H9 (cell line): Measurements from ENCODE around the gene FOSL2. TPM values are rescaled to one million over a fixed set of nuclear protein-coding genes. Genes with fewer than 3 reads are reported as not detected.

Source experiments
- DNase-seq: peaks from one replicate; pipeline ENCODE4 v3.0.0-alpha.2; 2017
- H2AFZ ChIP-seq: one replicate; pipeline ENCODE4 v1.6.1; 2013; ENCODE audit warnings: mild to moderate bottlenecking, low read length, control low read depth, moderate library complexity
- H2AK5ac ChIP-seq: 2 replicates; pipeline ENCODE4 v1.6.1; 2013; ENCODE audit warnings: low read length, control low read depth, mixed read lengths; ENCODE audit not compliant: insufficient read length
- H2BK120ac ChIP-seq: one replicate; pipeline ENCODE4 v1.6.1; 2013; ENCODE audit warnings: low read depth, mild to moderate bottlenecking, low read length, control low read depth, inconsistent platforms; ENCODE audit not compliant: poor library complexity, severe bottlenecking
- H2BK12ac ChIP-seq: 2 replicates; pipeline ENCODE4 v1.6.1; 2013; ENCODE audit warnings: low read length, control low read depth, mixed read lengths, low read depth; ENCODE audit not compliant: insufficient read length
- H2BK15ac ChIP-seq: 2 replicates; pipeline ENCODE4 v1.6.1; 2013; ENCODE audit warnings: low read depth, low read length, control low read depth
- H2BK20ac ChIP-seq: one replicate; pipeline ENCODE4 v1.6.1; 2013; ENCODE audit warnings: low read depth, mild to moderate bottlenecking, low read length, control low read depth, inconsistent platforms; ENCODE audit not compliant: poor library complexity, severe bottlenecking
- H2BK5ac ChIP-seq: 2 replicates; pipeline ENCODE4 v1.6.1; 2013; ENCODE audit warnings: low read length, control low read depth, mixed read lengths; ENCODE audit not compliant: insufficient read length
- H3K14ac ChIP-seq: 2 replicates; pipeline ENCODE4 v1.6.1; 2013; ENCODE audit warnings: low read length, control low read depth; ENCODE audit not compliant: insufficient read depth
- H3K18ac ChIP-seq: 2 replicates; pipeline ENCODE4 v1.6.1; 2013; ENCODE audit warnings: low read depth, mild to moderate bottlenecking, mixed read lengths, low read length, control low read depth; ENCODE audit not compliant: insufficient read length
- H3K23ac ChIP-seq: 2 replicates; pipeline ENCODE4 v1.6.1; 2013; ENCODE audit warnings: low read length, control low read depth, mixed read lengths, low read depth; ENCODE audit not compliant: insufficient read length
- H3K23me2 ChIP-seq: 2 replicates; pipeline ENCODE4 v1.6.1; 2013; ENCODE audit warnings: low read depth, mild to moderate bottlenecking, mixed read lengths, low read length, control low read depth; ENCODE audit not compliant: insufficient read length, poor library complexity, severe bottlenecking
- H3K27ac ChIP-seq: 2 replicates; pipeline ENCODE4 v1.5.1; 2013; ENCODE audit warnings: low read length, control low read depth, mixed read lengths, low read depth; ENCODE audit not compliant: insufficient read length
- H3K27me3 ChIP-seq: 2 replicates; pipeline ENCODE4 v1.6.1; 2013; ENCODE audit warnings: low read length, control low read depth, inconsistent platforms; ENCODE audit not compliant: insufficient read depth
- H3K4ac ChIP-seq: 2 replicates; pipeline ENCODE4 v1.6.1; 2013; ENCODE audit warnings: low read depth, mild to moderate bottlenecking, control low read depth, inconsistent platforms, low read length, moderate library complexity
- H3K4me1 ChIP-seq: 2 replicates; pipeline ENCODE4 v1.6.1; 2013; ENCODE audit warnings: low read length, control low read depth, inconsistent platforms; ENCODE audit not compliant: insufficient read depth
- H3K4me2 ChIP-seq: 2 replicates; pipeline ENCODE4 v1.6.1; 2013; ENCODE audit warnings: low read length, control low read depth, mixed read lengths; ENCODE audit not compliant: insufficient read length, insufficient read depth
- H3K56ac ChIP-seq: 2 replicates; pipeline ENCODE4 v1.6.1; 2013; ENCODE audit warnings: low read depth, mild to moderate bottlenecking, mixed read lengths, low read length, control low read depth; ENCODE audit not compliant: insufficient read length
- H3K79me1 ChIP-seq: 2 replicates; pipeline ENCODE4 v1.6.1; 2013; ENCODE audit warnings: low read depth, mild to moderate bottlenecking, moderate library complexity, low read length, control low read depth, inconsistent platforms; ENCODE audit not compliant: insufficient read depth, poor library complexity, severe bottlenecking
- H3K79me2 ChIP-seq: 2 replicates; pipeline ENCODE4 v1.6.1; 2013; ENCODE audit warnings: low read length, control low read depth, inconsistent platforms; ENCODE audit not compliant: insufficient read depth
- H3K9ac ChIP-seq: 2 replicates; pipeline ENCODE4 v1.6.1; 2013; ENCODE audit warnings: low read length, control low read depth, mixed read lengths; ENCODE audit not compliant: insufficient read length; ENCODE audit errors: extremely low read depth
- H3K9me3 ChIP-seq: one replicate; pipeline ENCODE4 v1.6.1; 2013; ENCODE audit warnings: low read depth, low read length, inconsistent platforms; ENCODE audit not compliant: control insufficient read depth
- H3T11ph ChIP-seq: one replicate; pipeline ENCODE4 v1.6.1; 2013; ENCODE audit warnings: mild to moderate bottlenecking, low read length, control low read depth, inconsistent platforms
- H4K20me1 ChIP-seq: one replicate; pipeline ENCODE4 v1.6.1; 2013; ENCODE audit not compliant: control insufficient read depth, insufficient read length, insufficient read depth
- H4K5ac ChIP-seq: 2 replicates; pipeline ENCODE4 v1.6.1; 2013; ENCODE audit warnings: low read depth, mild to moderate bottlenecking, mixed read lengths, low read length, control low read depth; ENCODE audit not compliant: insufficient read length
- H4K8ac ChIP-seq: replicated peaks from 2 replicates; pipeline ENCODE4 v1.6.1; 2013; ENCODE audit warnings: low read length, control low read depth, mixed read lengths, low read depth; ENCODE audit not compliant: insufficient read length
- H4K91ac ChIP-seq: 2 replicates; pipeline ENCODE4 v1.6.1; 2013; ENCODE audit warnings: low read depth, mild to moderate bottlenecking, moderate library complexity, mixed read lengths, low read length, control low read depth; ENCODE audit not compliant: insufficient read length
- H3K27ac Mint-ChIP-seq, 3 experiments: 2 replicates in 2 of 3; 3 replicates in 1 of 3; pipeline ENCODE4 v1.8.0; 2020 to 2021; ENCODE audit warnings: mixed read lengths in 3 of 3, mild to moderate bottlenecking in 1 of 3, moderate library complexity in 1 of 3
- H3K27me3 Mint-ChIP-seq: 2 replicates; pipeline ENCODE4 v1.8.0; 2021; ENCODE audit warnings: low read depth, mild to moderate bottlenecking, moderate library complexity, mixed read lengths
- H3K36me3 Mint-ChIP-seq, 3 experiments: 2 replicates in 2 of 3; 3 replicates in 1 of 3; pipeline ENCODE4 v1.8.0; 2020 to 2021; ENCODE audit warnings: low read depth in 3 of 3, mixed read lengths in 3 of 3; ENCODE audit not compliant: insufficient read depth in 1 of 3
- H3K4me1 Mint-ChIP-seq, 2 experiments: 2 replicates each; pipeline ENCODE4 v1.8.0; 2020; ENCODE audit warnings: mixed read lengths in 2 of 2
- H3K4me3 Mint-ChIP-seq, 2 experiments: 2 replicates in 1 of 2; 3 replicates in 1 of 2; pipeline ENCODE4 v1.8.0; 2020 to 2021; ENCODE audit warnings: mild to moderate bottlenecking in 2 of 2, mixed read lengths in 2 of 2, moderate library complexity in 1 of 2
- H3K9me3 Mint-ChIP-seq, 2 experiments: 2 replicates in 1 of 2; 3 replicates in 1 of 2; pipeline ENCODE4 v1.8.0; 2020; ENCODE audit warnings: mild to moderate bottlenecking in 2 of 2, mixed read lengths in 2 of 2, moderate library complexity in 1 of 2
- WGBS: extraction: QIAGEN DNeasy Blood & Tissue Kit; methylation state at CpG from one replicate; pipeline ENCODE4 v1.1.7; 2013; ENCODE audit warnings: missing lambda C conversion rate, low lambda C conversion rate, mixed read lengths; ENCODE audit not compliant: insufficient read length; ENCODE audit errors: extremely low coverage; 5-methylcytosine and 5-hydroxymethylcytosine counted together
- total RNA-seq: library from RNA; stranded (reverse); gene quantifications from 2 replicates; pipeline ENCODE4 v1.2.1, GENCODE V29; 2021
- TF ChIP-seq, protein P1 (sequence below): fragments of 200-600 bp; sonication (generic); conservative IDR thresholded peaks from 3 replicates; pipeline ENCODE4 v1.8.0; 2021; ENCODE audit warnings: antibody characterized with exemption, mild to moderate bottlenecking

The FOSL2 gene
- total RNA-seq, 1 experiment from 2014 or later = 7.4 TPM

GRCh38 chr2:28375742-28376631 is 16.7 kb upstream of the FOSL2 start:
- Mint-ChIP-seq H3K4me1 (peaks cover 11 to 13% of the 10 kb centered on the region in 2 experiments), H3K27me3 (peaks cover 71% of the 10 kb centered on the region), H3K27ac (no peak overlapping the region), H3K9me3 (no peaks in the 10 kb centered on the region), H3K36me3 (no peaks in the 10 kb centered on the region), H3K4me3 (no peak overlapping the region)
- H2BK5ac ChIP-seq = no peak overlapping the region
- H2BK15ac ChIP-seq = no peak overlapping the region
- no peak overlapping the region for H3K27ac ChIP-seq
- no peaks in the 10 kb centered on the region; the same call in 1 of the 2 replicates for H3K27me3 ChIP-seq
- no peak overlapping the region for H2AK5ac ChIP-seq
- no peaks in the 10 kb centered on the region for H3K9me3 ChIP-seq
- no peak overlapping the region for H2BK120ac ChIP-seq
- no peak overlapping the region for H3K14ac ChIP-seq
- H3K56ac ChIP-seq = no peak overlapping the region
- H4K5ac ChIP-seq = no peak overlapping the region
- no CpG with 5 or more reads among the region's 8 CpGs for WGBS
- no peak overlapping the region for H4K8ac ChIP-seq
- H4K91ac ChIP-seq = no peak overlapping the region
- TF ChIP-seq, protein P1, sequence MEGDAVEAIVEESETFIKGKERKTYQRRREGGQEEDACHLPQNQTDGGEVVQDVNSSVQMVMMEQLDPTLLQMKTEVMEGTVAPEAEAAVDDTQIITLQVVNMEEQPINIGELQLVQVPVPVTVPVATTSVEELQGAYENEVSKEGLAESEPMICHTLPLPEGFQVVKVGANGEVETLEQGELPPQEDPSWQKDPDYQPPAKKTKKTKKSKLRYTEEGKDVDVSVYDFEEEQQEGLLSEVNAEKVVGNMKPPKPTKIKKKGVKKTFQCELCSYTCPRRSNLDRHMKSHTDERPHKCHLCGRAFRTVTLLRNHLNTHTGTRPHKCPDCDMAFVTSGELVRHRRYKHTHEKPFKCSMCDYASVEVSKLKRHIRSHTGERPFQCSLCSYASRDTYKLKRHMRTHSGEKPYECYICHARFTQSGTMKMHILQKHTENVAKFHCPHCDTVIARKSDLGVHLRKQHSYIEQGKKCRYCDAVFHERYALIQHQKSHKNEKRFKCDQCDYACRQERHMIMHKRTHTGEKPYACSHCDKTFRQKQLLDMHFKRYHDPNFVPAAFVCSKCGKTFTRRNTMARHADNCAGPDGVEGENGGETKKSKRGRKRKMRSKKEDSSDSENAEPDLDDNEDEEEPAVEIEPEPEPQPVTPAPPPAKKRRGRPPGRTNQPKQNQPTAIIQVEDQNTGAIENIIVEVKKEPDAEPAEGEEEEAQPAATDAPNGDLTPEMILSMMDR = no peak
- no peak overlapping the region for H3K4ac ChIP-seq
- no peaks in the 10 kb centered on the region for H3K4me1 ChIP-seq
- H3K18ac ChIP-seq = no peak overlapping the region
- H3K4me2 ChIP-seq = no peak overlapping the region
- DNase-seq = no peak
- no peaks in the 10 kb centered on the region for H3K23me2 ChIP-seq
- no peak overlapping the region for H2BK12ac ChIP-seq
- H3K23ac ChIP-seq = no peak overlapping the region
- H3K79me1 ChIP-seq = no peaks in the 10 kb centered on the region
- H3K79me2 ChIP-seq = no peaks in the 10 kb centered on the region
- H3K9ac ChIP-seq = no peak overlapping the region
- H2AFZ ChIP-seq = no peak overlapping the region
- H2BK20ac ChIP-seq = no peak overlapping the region
- H3T11ph ChIP-seq = no peak overlapping the region
- H4K20me1 ChIP-seq = no peaks in the 10 kb centered on the region
